HEK293 (cell line): Measurements from ENCODE around the gene CCDC175.

Source experiments
- CTCF ChIA-PET: fragments of 350-600 bp; formaldehyde crosslinking; extraction: SDS; loops from one replicate; lab custom pipeline; 2021; ENCODE audit warnings: antibody characterized with exemption; lab: Yijun Ruan, JAX
- POLR2A ChIA-PET: fragments of 300-600 bp; formaldehyde crosslinking; extraction: SDS; loops from one replicate; lab custom pipeline; 2020; ENCODE audit warnings: antibody characterized with exemption, inconsistent platforms; lab: Yijun Ruan, JAX
- H3K27ac ChIP-seq: fragments of 200-500 bp; sonication (Bioruptor generic); 2 replicates; pipeline ENCODE4 v1.5.1; 2014; ENCODE audit warnings: low read depth, low read length, control low read depth, inconsistent platforms; ENCODE audit errors: extremely low read depth
- H3K36me3 ChIP-seq, 2 experiments: fragments of 200-500 bp in 1 of 2; sonication (Bioruptor generic) in 1 of 2; 1 replicate in 1 of 2; 2 replicates in 1 of 2; pipeline ENCODE4 v1.5.1; 2014 to 2017; ENCODE audit warnings: inconsistent platforms in 2 of 2, low read length in 2 of 2; ENCODE audit not compliant: control insufficient read depth in 2 of 2, insufficient read depth in 1 of 2
- H3K4me1 ChIP-seq: fragments of 200-500 bp; sonication (Bioruptor generic); 2 replicates; pipeline ENCODE4 v1.5.1; 2014; ENCODE audit warnings: mild to moderate bottlenecking, low read length, inconsistent platforms; ENCODE audit not compliant: control insufficient read depth, insufficient read depth
- H3K4me3 ChIP-seq: 2 replicates; pipeline ENCODE4 v1.5.1; 2011; ENCODE audit warnings: low read depth, mild to moderate bottlenecking, control low read depth, low read length, moderate library complexity
- H3K9me3 ChIP-seq: fragments of 200-500 bp; sonication (Bioruptor generic); 2 replicates; pipeline ENCODE4 v1.5.1; 2014; ENCODE audit warnings: low read depth, low read length, inconsistent platforms; ENCODE audit not compliant: control insufficient read depth, insufficient read depth
- KLF16 ChIP-seq: fragments of 450-650 bp; formaldehyde crosslinking; IDR thresholded peaks from 2 replicates; pipeline ENCODE4 v1.5.1; 2017; ENCODE audit warnings: missing biosample characterization, missing genetic modification characterization
- PRDM2 ChIP-seq: fragments of 450-650 bp; formaldehyde crosslinking; IDR thresholded peaks from 2 replicates; pipeline ENCODE4 v1.5.1; 2016; ENCODE audit warnings: missing biosample characterization, missing genetic modification characterization, borderline replicate concordance
- RBAK ChIP-seq: fragments of 450-650 bp; formaldehyde crosslinking; IDR thresholded peaks from 2 replicates; pipeline ENCODE4 v1.5.1; 2016; ENCODE audit warnings: missing biosample characterization, missing genetic modification characterization
- SCRT1 ChIP-seq: fragments of 450-650 bp; formaldehyde crosslinking; IDR thresholded peaks from 2 replicates; pipeline ENCODE4 v1.5.1; 2016; ENCODE audit warnings: missing biosample characterization, missing genetic modification characterization, borderline replicate concordance
- ZFP69B ChIP-seq: fragments of 450-650 bp; formaldehyde crosslinking; IDR thresholded peaks from 2 replicates; pipeline ENCODE4 v1.5.1; 2016; ENCODE audit warnings: missing biosample characterization, missing genetic modification characterization
- ZNF112 ChIP-seq: fragments of 450-650 bp; formaldehyde crosslinking; IDR thresholded peaks from 2 replicates; pipeline ENCODE4 v1.5.0; 2017; ENCODE audit warnings: missing biosample characterization, missing genetic modification characterization
- ZNF16 ChIP-seq: fragments of 450-650 bp; formaldehyde crosslinking; IDR thresholded peaks from 2 replicates; pipeline ENCODE4 v1.5.1; 2016; ENCODE audit warnings: low read depth, missing biosample characterization, missing genetic modification characterization
- ZNF2 ChIP-seq: fragments of 450-650 bp; formaldehyde crosslinking; IDR thresholded peaks from 2 replicates; pipeline ENCODE4 v1.5.1; 2016; ENCODE audit warnings: missing biosample characterization, missing genetic modification characterization
- ZNF354C ChIP-seq: fragments of 450-650 bp; formaldehyde crosslinking; IDR thresholded peaks from 2 replicates; pipeline ENCODE4 v1.5.1; 2016; ENCODE audit warnings: missing biosample characterization, missing genetic modification characterization, low read depth, borderline replicate concordance
- ZNF610 ChIP-seq: fragments of 450-650 bp; formaldehyde crosslinking; IDR thresholded peaks from 2 replicates; pipeline ENCODE4 v1.5.1; 2016; ENCODE audit warnings: missing biosample characterization, missing genetic modification characterization, borderline replicate concordance
- ZNF626 ChIP-seq: fragments of 450-650 bp; sonication (Bioruptor Pico); formaldehyde crosslinking; IDR thresholded peaks from 2 replicates; pipeline ENCODE4 v1.5.1; 2018; ENCODE audit warnings: missing biosample characterization, missing genetic modification characterization, inconsistent platforms
- ZNF658 ChIP-seq: fragments of 450-650 bp; formaldehyde crosslinking; IDR thresholded peaks from 2 replicates; pipeline ENCODE4; 2016; ENCODE audit warnings: missing biosample characterization, missing genetic modification characterization
- ZNF692 ChIP-seq: fragments of 450-650 bp; formaldehyde crosslinking; IDR thresholded peaks from 2 replicates; pipeline ENCODE4 v1.5.1; 2016; ENCODE audit warnings: missing biosample characterization, missing genetic modification characterization
- ZNF707 ChIP-seq: fragments of 450-650 bp; formaldehyde crosslinking; IDR thresholded peaks from 2 replicates; pipeline ENCODE4 v1.5.1; 2016; ENCODE audit warnings: missing biosample characterization, missing genetic modification characterization
- ZNF843 ChIP-seq: fragments of 450-650 bp; formaldehyde crosslinking; IDR thresholded peaks from 2 replicates; pipeline ENCODE4 v1.5.1; 2016; ENCODE audit warnings: missing biosample characterization, missing genetic modification characterization
- TF ChIP-seq, protein P1 (sequence below): fragments of 450-650 bp; formaldehyde crosslinking; IDR thresholded peaks from 2 replicates; pipeline ENCODE4; 2016; ENCODE audit warnings: missing biosample characterization, missing genetic modification characterization
- TF ChIP-seq, protein P2 (sequence below): fragments of 450-650 bp; formaldehyde crosslinking; IDR thresholded peaks from 2 replicates; pipeline ENCODE4 v1.5.1; 2016; ENCODE audit warnings: missing biosample characterization, missing genetic modification characterization

CCDC175 gene

GRCh38 chr14:59460378-59460777 is 116.2 kb downstream of the CCDC175 start:
- Histone ChIP-seq H3K4me1 (no peaks in the 10 kb centered on the region), H3K27ac (no peak overlapping the region), H3K36me3 (peaks cover 31 to 74% of the 10 kb centered on the region in 2 experiments)
- ChIA-PET POLR2A (no interaction called here), CTCF (no interaction called here)
- TF ChIP-seq KLF16 (tag by site-specific recombination): no peak
- no peak for TF ChIP-seq ZNF626
- no peak for TF ChIP-seq ZFP69B (tag by site-specific recombination)
- TF ChIP-seq ZNF843 (tag by site-specific recombination): no peak
- no peak for TF ChIP-seq ZNF692 (tag by site-specific recombination)
- no peak for TF ChIP-seq ZNF610
- TF ChIP-seq SCRT1 (tag by site-specific recombination): no peak
- TF ChIP-seq, protein P1, sequence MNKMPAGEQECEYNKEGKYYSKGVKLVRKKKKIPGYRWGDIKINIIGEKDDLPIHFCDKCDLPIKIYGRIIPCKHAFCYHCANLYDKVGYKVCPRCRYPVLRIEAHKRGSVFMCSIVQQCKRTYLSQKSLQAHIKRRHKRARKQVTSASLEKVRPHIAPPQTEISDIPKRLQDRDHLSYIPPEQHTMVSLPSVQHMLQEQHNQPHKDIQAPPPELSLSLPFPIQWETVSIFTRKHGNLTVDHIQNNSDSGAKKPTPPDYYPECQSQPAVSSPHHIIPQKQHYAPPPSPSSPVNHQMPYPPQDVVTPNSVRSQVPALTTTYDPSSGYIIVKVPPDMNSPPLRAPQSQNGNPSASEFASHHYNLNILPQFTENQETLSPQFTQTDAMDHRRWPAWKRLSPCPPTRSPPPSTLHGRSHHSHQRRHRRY (tag by site-specific recombination): no peak
- TF ChIP-seq PRDM2: no peak
- no peak for TF ChIP-seq RBAK (tag by site-specific recombination)
- TF ChIP-seq, protein P2, sequence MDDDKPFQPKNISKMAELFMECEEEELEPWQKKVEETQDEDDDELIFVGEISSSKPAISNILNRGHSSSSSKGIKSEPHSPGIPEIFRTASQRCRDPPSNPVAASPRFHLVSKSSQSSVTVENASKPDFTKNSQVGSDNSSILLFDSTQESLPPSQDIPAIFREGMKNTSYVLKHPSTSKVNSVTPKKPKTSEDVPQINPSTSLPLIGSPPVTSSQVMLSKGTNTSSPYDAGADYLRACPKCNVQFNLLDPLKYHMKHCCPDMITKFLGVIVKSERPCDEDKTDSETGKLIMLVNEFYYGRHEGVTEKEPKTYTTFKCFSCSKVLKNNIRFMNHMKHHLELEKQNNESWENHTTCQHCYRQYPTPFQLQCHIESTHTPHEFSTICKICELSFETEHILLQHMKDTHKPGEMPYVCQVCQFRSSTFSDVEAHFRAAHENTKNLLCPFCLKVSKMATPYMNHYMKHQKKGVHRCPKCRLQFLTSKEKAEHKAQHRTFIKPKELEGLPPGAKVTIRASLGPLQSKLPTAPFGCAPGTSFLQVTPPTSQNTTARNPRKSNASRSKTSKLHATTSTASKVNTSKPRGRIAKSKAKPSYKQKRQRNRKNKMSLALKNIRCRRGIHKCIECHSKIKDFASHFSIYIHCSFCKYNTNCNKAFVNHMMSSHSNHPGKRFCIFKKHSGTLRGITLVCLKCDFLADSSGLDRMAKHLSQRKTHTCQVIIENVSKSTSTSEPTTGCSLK (tag by site-specific recombination): no peak
- TF ChIP-seq ZNF707 (tag by site-specific recombination): no peak
- no peak for TF ChIP-seq ZNF658
- no peak for TF ChIP-seq ZNF112 (tag by site-specific recombination)
- no peak for TF ChIP-seq ZNF16 (tag by site-specific recombination)
- TF ChIP-seq ZNF354C (tag by site-specific recombination): no peak
- no peak for TF ChIP-seq ZNF2 (tag by site-specific recombination)
- TF ChIP-seq, all 188 proteins: peak for 0
- H3K4me3 ChIP-seq: no peak overlapping the region
- no peaks in the 10 kb centered on the region for H3K9me3 ChIP-seq
